HepG2 (cell line): Measurements from ENCODE around the gene FCHO1.

Source experiments
- BRD4 ChIP-seq: sonication (generic); formaldehyde crosslinking; IDR thresholded peaks from 2 replicates; pipeline ENCODE4 v1.4.0; 2020; ENCODE audit warnings: missing genetic modification reagents
- CEBPB ChIP-seq: IDR thresholded peaks from 2 replicates; pipeline ENCODE4 v1.6.1; 2011; ENCODE audit warnings: low read depth, low read length, improper control_type of control experiment, borderline replicate concordance
- CREB1 ChIP-seq, 2 experiments: fragments of 450-650 bp in 1 of 2; IDR thresholded peaks; 2 replicates each; pipeline ENCODE4 v1.6.1; 2016 to 2017; ENCODE audit warnings: control low read depth in 1 of 2, mild to moderate bottlenecking in 1 of 2, missing compliant biosample characterization in 1 of 2, missing genetic modification characterization in 1 of 2
- CTCF ChIP-seq: sonication (generic); formaldehyde crosslinking; IDR thresholded peaks from 2 replicates; pipeline ENCODE4 v1.5.0; 2020; ENCODE audit warnings: mild to moderate bottlenecking, missing genetic modification reagents, moderate library complexity
- ETV6 ChIP-seq: sonication (generic); formaldehyde crosslinking; conservative IDR thresholded peaks from 2 replicates; pipeline ENCODE4 v1.4.0; 2020; ENCODE audit warnings: missing genetic modification reagents
- JUND ChIP-seq: sonication (generic); formaldehyde crosslinking; IDR thresholded peaks from 2 replicates; pipeline ENCODE4 v1.8.0; 2022; ENCODE audit warnings: mild to moderate bottlenecking, missing genetic modification reagents
- MYC ChIP-seq: sonication (generic); formaldehyde crosslinking; IDR thresholded peaks from 2 replicates; pipeline ENCODE4 v1.9.0; 2021; ENCODE audit warnings: missing genetic modification reagents, borderline replicate concordance
- TAF1 ChIP-seq: sonication (generic); formaldehyde crosslinking; IDR thresholded peaks from 2 replicates; pipeline ENCODE4 v1.4.0; 2020; ENCODE audit warnings: missing genetic modification reagents
- ZMAT3 ChIP-seq: sonication (generic); formaldehyde crosslinking; conservative IDR thresholded peaks from 2 replicates; pipeline ENCODE4 v1.7.0; 2021; ENCODE audit warnings: missing genetic modification reagents
- ZNF512B ChIP-seq: sonication (generic); formaldehyde crosslinking; IDR thresholded peaks from 2 replicates; pipeline ENCODE4 v1.5.1; 2020; ENCODE audit warnings: missing genetic modification reagents, mild to moderate bottlenecking, borderline replicate concordance

- TF ChIP-seq BRD4: no peak
- TF ChIP-seq ZMAT3: no peak
- TF ChIP-seq TAF1 (CRISPR knock-in tag): no peak
- no peak for TF ChIP-seq ETV6 (CRISPR knock-in tag)
- no peak for TF ChIP-seq CTCF (CRISPR knock-in tag)
- no peak for TF ChIP-seq MYC (CRISPR knock-in tag)
- TF ChIP-seq CREB1 (IDR thresholded peaks at IDR 0.05): no peak
- TF ChIP-seq CREB1 (CRISPR knock-in tag; IDR thresholded peaks at IDR 0.05): no peak
- TF ChIP-seq JUND (CRISPR knock-in tag): no peak
- no peak for TF ChIP-seq CEBPB
- no peak for TF ChIP-seq ZNF512B (CRISPR knock-in tag)
Observed at GRCh38 chr19:17811681-17812080, 60.4 kb downstream of the FCHO1 start.
